ENCODE results near the gene LIMS2. TPM values are rescaled to one million over a fixed set of nuclear protein-coding genes. Genes with fewer than 3 reads are reported as not detected.
A peak's percentile ranks its signal among the peaks of the same experiment; 100 is the strongest.

LIMS2 gene
- total and polyA plus RNA-seq, 10 donors = 62.5 to 437 (median 115) TPM

GRCh38 chr2:127664065-127664894 lies 11.1 kb downstream of the LIMS2 start:
- peak; percentile 3 to 63 (median 60) for TF ChIP-seq POLR2AphosphoS5 (IDR thresholded peaks at IDR 0.05)
- TF ChIP-seq POLR2A (IDR thresholded peaks at IDR 0.05) = no peak
- peaks cover 0 to 9% (median 0%) of the 10 kb centered on the region in 6 donors for H3K36me3 ChIP-seq
- peak; percentile 78 for DNase-seq
- peaks cover 14 to 70% (median 41%) of the 10 kb centered on the region in 6 donors for H3K4me1 ChIP-seq
- intact Hi-C loops (cut with DNase I; ENCODE audit: low total_unique reads) = no loop called here
- H3K27me3 ChIP-seq (replicated peaks in 1 of 7) = peaks cover 0 to 62% (median 13%) of the 10 kb centered on the region in 7 donors
- 14 to 46% (median 16%) methylated on average over 12 to 69 of the region's 69 CpGs for WGBS, 5 donors
- no peaks in the 10 kb centered on the region for H3K9me3 ChIP-seq
- H3K27ac ChIP-seq = peak overlapping the region; percentile 44 to 88 (median 83)
- peak overlapping the region in 7 of 8 donors; percentile 5 to 57 (median 13) for H3K4me3 ChIP-seq

- H3K4me1 ChIP-seq = peaks cover 14 to 76% (median 47%) of the 10 kb centered on the region in 6 donors
- H3K36me3 ChIP-seq = peaks cover 0 to 9% (median 0%) of the 10 kb centered on the region in 6 donors
- peaks cover 0 to 58% (median 13%) of the 10 kb centered on the region in 7 donors for H3K27me3 ChIP-seq (replicated peaks in 1 of 7)
- no peaks in the 10 kb centered on the region for H3K9me3 ChIP-seq
- WGBS, 5 donors = 62 to 88% (median 71%) methylated on average over 6 of the region's 6 CpGs
- intact Hi-C loops (cut with DNase I; ENCODE audit: low total_unique reads) = no loop called here
- peak; percentile 66 for DNase-seq
- H3K4me3 ChIP-seq = peak overlapping the region in 4 of 8 donors; percentile 5 to 57 (median 30)
- TF ChIP-seq POLR2AphosphoS5 (IDR thresholded peaks at IDR 0.05) = no peak
- TF ChIP-seq CTCF (IDR thresholded peaks at IDR 0.05 in 8 of 11, conservative IDR thresholded peaks at IDR 0.05 in 3 of 11) = no peak
- TF ChIP-seq POLR2A (IDR thresholded peaks at IDR 0.05) = no peak
- H3K27ac ChIP-seq = peak overlapping the region; percentile 44 to 88 (median 83)
Measured at GRCh38 chr2:127663566-127664064, 11.7 kb downstream of the LIMS2 start.

GRCh38 chr2:127662937-127663565 lies 12.3 kb downstream of the LIMS2 start:
- intact Hi-C loops (cut with DNase I; ENCODE audit: low total_unique reads) = no loop called here
- DNase-seq = peak; percentile 74
- Histone ChIP-seq H3K36me3 (peaks cover 0 to 11% (median 0%) of the 10 kb centered on the region in 6 donors), H3K27ac (peak overlapping the region; percentile 29 to 88 (median 83)), H3K27me3 (replicated peaks in 1 of 7) (peaks cover 0 to 56% (median 13%) of the 10 kb centered on the region in 7 donors), H3K4me1 (peaks cover 14 to 82% (median 50%) of the 10 kb centered on the region in 6 donors), H3K9me3 (no peaks in the 10 kb centered on the region), H3K4me3 (peak overlapping the region in 2 of 8 donors; percentile 5 to 57)
- TF ChIP-seq POLR2AphosphoS5 (IDR thresholded peaks at IDR 0.05) (peak in 2 of 3 donors; percentile 38 to 54), CTCF (IDR thresholded peaks at IDR 0.05 in 8 of 11, conservative IDR thresholded peaks at IDR 0.05 in 3 of 11) (no peak)
- WGBS, 5 donors = 69 to 74% (median 71%) methylated on average over 7 to 9 of the region's 9 CpGs

GRCh38 chr2:127661949-127662510 lies 13.3 kb downstream of the LIMS2 start:
- Histone ChIP-seq H3K27ac (peak overlapping the region in 7 of 8 donors; percentile 36 to 88 (median 85)), H3K36me3 (peaks cover 0 to 21% (median 0%) of the 10 kb centered on the region in 6 donors), H3K27me3 (replicated peaks in 1 of 7) (peaks cover 0 to 55% (median 13%) of the 10 kb centered on the region in 7 donors), H3K9me3 (no peaks in the 10 kb centered on the region), H3K4me3 (no peak overlapping the region), H3K4me1 (peaks cover 14 to 92% (median 57%) of the 10 kb centered on the region in 6 donors)
- intact Hi-C loops (cut with DNase I; ENCODE audit: low total_unique reads) = no loop called here
- TF ChIP-seq POLR2A (IDR thresholded peaks at IDR 0.05) (no peak), POLR2AphosphoS5 (IDR thresholded peaks at IDR 0.05) (peak; percentile 31 to 65 (median 61))
- WGBS, 5 donors = 54 to 64% (median 62%) methylated on average over 8 to 9 of the region's 9 CpGs
- peak; percentile 74 for DNase-seq

Measured in spleen (tissue), 11 donors.